Central memory CD4-positive, alpha-beta T cell (primary cell): ENCODE data around the gene TIMELESS.
"Not testable (repeated sequence)": the region's sequence is repeated elsewhere in the genome, so short reads cannot be mapped to it uniquely, and the experiment has no call there.

ENCODE experiments used
- DNase-seq: peaks from one replicate; pipeline ENCODE4 v3.0.0; 2022

TIMELESS gene

GRCh38 chr12:56468216-56469006, 19.2 kb upstream of the TIMELESS start, which contains the start of gene SPRYD4:
SPRYD4 (plus strand) TSS chr12:56468578; CDS start chr12:56468592, 14 bp downstream.
- peak; percentile 95 for DNase-seq

DNA sequence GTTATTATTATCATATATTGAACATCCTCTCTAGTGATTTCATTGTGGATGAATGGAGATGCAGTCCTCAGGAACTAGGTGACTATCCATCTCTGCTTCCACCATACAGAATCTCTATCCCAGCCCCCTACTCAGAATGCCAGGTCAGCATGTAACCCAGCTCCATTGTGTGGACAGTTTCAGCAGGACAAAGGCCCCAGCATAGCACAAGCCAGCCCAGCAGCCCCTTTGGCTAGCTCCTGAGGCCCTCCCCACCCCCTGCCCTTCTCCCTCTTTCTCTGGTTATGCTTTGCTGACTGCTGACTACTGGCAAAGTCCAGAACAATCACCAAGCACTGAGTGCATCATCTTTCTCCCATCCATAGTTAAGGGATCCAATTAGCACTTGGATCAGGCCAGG, 13.3 kb upstream of the TIMELESS start:
- DNase-seq: no peak

DNA sequence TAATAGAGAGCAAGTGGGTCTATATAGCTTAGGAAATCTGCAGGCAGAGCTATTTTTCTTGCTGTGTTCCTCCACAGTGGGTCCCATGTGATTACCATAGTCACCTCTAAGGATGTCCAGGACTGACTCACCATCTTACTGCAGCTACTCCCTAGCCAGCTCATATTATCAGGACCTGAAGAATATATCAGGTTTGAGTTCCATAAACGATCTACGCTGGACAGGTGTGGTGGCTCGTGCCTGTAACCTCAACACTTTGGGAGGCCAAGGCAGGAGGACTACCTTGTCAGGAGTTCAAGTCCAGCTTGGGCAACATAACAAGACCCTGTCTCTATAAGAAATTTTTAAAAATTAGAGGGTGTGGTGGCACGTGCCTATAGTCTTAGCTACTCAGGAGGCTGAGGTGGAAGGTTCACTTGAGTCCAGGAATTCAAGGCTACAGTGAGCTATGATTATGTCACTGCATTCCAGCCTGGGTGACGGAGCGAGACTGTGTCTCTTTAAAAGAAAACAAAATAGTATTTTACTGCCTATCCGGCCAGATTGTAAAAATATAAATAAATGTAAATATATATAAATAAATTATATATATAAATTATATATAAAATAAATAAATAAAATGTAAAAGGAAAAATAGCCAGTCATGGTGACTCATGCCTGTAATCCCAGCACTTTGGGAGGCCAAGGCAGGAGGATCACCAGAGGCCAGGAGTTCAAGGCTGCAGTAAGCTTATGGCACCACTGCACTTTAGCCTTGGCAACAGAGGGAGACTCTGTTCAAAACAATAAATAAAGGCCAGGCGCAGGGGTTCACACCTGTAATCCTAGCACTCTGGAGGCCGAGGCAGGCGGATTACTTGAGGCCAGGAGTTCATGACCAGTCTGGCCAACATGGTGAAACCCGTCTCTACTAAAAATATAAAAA, 12.3 kb upstream of the TIMELESS start:
- no peak for DNase-seq

DNA sequence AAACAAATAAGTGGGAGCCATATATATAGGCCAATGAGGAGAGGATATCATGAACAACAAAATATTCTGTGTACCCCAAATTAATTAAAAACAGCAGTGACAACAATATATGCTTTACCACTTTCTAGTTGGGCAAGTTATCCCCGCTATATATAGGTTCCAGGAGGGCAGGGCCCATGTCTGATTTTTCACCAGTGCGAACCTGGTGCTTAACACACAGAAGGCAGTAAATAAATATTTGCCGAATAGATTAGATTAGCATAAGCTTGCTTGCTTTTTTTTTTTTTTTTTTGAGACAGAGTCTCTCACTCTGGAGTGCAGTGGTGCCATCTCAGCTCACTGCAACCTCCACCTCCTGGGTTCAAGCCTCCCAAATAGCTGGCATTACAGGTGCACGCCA, 8.6 kb upstream of the TIMELESS start:
- no peak for DNase-seq

GRCh38 chr12:56454557-56454956, 5.3 kb upstream of the TIMELESS start, which contains the start of gene MIP:
MIP (minus strand) TSS chr12:56454657; CDS start chr12:56454613, 44 bp downstream.
- no peak for DNase-seq

GRCh38 chr12:56451147-56451546, 1.9 kb upstream of the TIMELESS start:
- no peak for DNase-seq

DNA sequence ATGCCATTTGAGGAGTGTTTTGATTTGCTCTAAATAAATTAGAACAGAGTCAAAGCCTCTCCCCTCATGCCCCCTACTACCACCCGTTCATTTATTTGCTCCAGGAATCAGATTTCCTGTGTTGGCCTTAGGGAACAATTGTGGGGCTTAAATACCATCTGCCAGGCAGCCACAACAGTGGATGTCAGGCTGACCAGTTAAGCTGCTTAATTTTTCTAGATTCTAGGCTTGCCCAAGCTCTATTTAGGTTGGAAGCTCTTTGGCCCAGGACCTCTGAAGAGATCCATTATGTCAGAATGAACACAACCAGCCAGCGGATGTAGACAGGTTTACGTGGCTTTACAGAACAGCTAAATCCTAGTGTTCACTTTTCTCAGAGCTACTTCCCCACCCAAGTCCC, 1.0 kb upstream of the TIMELESS start:
- DNase-seq: no peak

DNA sequence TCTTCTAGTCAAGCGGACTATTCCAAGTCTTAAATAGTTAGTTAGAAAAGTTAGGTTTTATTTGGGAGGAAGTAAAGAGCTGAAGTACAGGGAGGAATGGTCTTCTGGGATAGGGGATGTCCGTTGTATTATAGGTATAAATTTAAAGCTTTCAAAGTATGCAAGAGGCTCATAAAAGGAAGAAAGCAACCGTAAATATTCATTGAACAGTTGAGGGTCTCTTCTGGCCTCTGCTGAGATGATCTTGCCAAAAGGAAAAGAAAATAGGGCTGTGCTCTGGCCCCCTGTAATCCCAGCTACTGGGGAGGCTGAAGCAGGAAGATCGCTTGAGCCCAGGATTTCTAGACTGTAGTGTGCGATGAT, 377 bp upstream of the TIMELESS start:
- no peak for DNase-seq

- not testable (repeated sequence) for DNase-seq
These were observed 6.0 kb downstream of the TIMELESS start for GRCh38 chr12:56443208-56443607.

DNA sequence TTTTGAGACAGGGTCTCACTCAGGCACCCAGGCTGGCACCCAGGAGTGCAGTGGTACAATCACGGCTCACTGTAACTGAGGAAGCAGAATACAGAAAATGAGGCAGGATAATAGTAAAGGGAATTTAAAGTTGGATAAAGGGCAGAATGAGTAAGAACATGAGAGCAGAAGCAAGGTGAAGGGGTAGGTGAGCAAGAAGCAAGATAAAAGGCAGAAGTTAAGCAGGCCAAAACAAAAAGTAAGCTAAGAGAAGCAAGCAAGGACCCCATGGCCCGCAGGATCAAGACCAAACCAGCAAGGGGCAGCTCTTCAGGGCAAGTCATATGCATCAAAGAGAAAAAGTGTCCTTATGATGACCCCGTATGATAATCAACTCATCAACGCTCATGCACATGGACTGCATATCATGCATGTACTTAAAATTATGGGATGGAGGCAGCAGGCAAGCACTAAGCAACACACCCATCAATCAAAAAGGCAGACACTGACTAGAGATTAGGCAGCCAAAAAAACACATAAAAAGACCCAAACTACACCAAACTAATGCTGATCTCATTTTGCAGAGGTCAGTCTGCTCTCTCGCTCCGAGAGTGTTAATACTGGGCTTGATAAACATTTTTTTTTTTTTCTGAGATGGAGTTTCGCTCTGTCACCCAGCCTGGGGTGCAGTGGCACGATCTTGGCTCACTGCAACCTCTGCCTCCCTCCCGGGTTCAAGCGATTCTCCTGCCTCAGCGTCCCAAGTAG, 11.6 kb downstream of the TIMELESS start:
- no peak for DNase-seq

DNA sequence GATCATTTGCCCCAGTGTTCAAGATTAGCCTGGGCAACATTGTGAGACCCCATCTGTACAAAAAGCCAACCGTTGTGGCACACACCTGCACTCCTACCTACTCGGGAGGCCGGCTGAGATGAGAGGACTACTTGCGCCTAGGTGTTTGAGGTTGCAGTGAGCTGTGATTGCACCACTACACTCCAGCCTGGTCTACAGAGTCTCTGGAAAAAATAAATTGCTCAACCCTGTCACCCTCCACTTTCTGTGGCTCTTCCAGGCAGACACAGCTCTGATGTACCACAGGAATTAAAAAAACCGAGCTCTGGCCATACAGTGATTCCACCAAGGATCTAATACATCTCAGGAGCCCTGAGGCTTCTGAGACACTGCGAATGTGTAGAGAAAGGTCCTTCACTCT, 14.4 kb downstream of the TIMELESS start:
- no peak for DNase-seq

DNA sequence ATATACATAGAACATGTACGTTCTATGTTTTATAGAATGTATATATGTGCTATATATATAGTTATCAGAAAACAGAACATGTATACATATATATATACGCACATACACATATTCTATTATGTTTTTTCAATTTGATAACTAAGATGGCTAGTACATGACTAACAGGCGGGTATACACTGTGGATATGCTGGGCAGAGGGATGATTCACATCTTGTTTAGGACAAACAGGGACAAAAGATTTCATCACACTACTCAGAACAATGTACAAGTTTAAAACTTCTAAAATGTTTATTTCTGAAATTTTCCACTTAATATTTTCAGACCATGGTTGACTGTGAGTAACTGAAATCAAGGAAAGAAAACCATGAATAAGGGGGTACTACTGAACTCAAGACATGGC, 17.4 kb downstream of the TIMELESS start:
- no peak for DNase-seq

DNA sequence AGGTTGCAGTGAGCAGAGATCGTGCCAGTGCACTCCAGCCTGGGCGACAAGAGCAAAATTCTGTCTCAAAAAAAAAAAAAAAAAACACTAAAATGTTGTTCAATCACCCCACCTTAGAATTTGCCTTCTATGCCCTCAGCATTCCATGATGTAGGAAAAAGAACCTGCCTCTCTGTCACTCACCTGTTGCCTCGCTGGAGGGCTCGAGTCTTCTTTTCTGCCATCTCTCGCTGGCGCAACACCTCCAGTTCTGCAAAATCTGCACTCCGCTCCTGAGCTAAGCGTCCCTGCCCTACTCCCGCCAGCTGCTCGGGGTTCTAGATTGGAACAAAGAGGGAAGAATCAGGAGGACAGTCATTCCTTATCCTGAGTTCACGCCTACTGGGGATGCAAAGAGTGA, 17.9 kb downstream of the TIMELESS start:
- no peak for DNase-seq

DNA sequence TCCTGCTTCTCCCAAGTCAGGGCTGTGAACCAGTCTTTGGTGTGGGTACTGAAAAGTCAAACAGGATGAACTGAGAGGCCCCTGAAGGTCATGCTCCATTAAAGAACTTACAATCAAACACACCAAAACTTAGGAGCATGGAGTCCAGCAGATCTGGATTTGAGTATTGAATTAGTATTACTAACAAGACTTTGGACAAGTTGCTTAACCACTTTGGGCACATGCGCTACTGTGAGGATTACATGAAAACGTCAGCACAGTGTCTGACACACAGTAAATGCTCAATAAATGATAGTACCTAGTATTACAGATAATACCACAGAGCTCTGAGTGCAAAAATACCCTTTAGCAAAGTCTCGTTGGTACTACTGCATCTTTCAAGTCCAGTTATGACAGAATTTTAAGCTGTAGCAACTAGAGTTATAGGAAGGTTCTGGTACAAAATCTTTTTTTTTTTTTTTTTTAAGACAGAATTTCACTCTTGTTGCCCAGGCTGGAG, 23.2 kb downstream of the TIMELESS start:
- no peak for DNase-seq

DNA sequence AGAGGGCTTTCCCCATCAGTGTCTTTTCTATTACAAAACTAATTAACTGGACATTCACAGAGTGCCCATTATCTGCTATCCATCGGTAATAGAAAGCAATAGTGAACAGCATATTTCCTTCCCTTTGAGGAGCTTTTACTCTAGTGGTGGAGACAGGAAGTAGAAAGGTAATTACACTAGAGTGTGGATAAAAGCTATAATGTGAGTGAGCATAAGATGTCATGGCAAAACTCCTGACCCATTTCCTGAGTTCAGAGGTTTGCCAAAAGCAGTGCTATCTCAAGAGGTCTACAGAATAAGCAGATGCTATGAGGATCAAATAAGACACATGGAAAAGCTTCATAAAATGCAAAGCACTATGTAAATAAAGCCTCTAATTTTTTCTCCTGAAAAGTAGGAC, 24.0 kb downstream of the TIMELESS start:
- DNase-seq: no peak

DNA sequence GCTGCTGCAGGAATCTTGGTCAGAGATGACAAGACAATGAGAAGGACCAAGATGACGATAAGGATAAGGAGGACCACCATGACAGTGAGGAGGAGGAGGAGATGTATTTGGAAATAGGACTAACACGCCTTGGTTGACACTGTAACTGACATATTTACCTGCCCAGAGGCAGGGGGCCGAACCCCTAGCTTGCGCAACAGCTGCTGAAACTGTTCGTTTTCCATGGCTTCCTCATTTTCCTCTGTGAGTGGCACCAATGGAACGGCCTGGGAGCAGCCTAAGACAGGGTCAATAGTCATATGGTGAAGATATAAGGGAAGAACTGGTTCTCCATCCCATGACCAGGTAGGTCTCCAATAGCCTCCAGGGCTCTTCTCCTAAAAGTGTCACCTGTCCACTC, 28.8 kb downstream of the TIMELESS start:
- no peak for DNase-seq

GRCh38 chr12:56417739-56418138, 31.5 kb downstream of the TIMELESS start:
- DNase-seq: no peak

DNA sequence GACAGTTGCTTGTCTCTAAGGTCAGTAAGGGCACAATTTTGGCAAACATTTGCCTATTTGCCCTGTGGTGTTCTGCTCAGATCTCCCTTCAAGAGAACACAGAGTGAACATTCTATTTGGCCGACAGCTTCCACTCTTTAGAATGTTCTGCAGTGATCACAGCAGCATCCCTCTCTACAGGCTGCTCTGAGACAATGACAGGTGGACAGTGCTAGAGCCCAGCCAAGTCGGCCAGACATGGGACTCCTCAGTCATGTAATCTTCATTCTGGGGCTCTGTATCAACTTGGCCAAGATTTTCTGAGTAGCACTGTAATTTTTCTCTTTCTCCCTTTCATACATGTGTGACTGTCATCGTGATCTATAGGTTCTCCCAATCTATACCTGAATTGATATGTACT, 34.8 kb downstream of the TIMELESS start:
- DNase-seq: no peak

GRCh38 chr12:56413392-56413791, 35.8 kb downstream of the TIMELESS start:
- DNase-seq: no peak

DNA sequence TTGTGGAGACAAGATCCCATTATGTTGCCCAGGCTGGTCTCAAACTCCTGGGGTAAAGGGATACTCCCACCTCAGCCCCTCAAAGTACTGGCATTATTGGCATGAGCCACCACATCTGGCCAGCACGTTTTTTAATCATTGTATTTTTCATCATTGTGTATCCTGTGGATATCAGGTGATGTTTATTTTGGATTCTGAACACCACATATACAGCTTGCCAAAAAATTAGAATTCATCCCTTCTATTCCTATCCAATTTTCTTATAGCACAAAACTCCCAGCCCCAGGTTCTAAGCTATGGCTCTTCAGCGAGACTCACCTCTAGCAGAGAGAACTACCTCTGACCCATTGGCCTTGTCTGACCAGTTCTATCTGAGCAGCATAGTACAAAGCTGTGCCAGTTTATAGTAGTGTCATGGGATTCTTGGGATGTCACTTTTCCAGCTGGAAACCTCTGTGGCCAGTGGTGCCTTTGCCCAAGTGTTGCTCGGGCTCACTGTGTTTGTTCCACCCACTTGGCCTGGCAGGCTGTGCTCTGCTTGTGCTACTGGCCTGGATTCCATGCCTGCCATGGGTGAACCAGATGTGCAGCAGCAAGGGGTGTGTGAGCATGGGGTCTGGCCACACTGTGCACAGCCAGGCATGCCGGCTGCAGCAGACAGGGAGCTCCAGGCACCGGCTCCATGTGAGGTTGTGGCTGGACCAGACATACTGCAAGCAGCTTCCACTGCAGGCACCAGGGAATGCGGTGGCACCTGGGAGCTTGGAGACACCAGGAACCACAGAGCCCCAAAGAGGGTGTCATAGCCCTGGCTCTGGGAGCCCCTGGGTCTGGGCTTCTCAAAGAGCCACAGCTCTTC, 37.2 kb downstream of the TIMELESS start:
- DNase-seq: no peak

- DNase-seq: no peak
These were observed 38.5 kb downstream of the TIMELESS start for GRCh38 chr12:56410768-56411167.
